Sigmoid colon (tissue), 4 donors: ENCODE results near the gene FAM131C.
"Not testable (repeated sequence)": the region's sequence is repeated elsewhere in the genome, so short reads cannot be mapped to it uniquely, and the experiment has no call there.

Source experiments
- CTCF ChIP-seq, 4 experiments: fragments of 450-650 bp in 3 of 4; fragments of 200-600 bp in 1 of 4; IDR thresholded peaks; one replicate each; pipeline ENCODE4 v1.5.1; 2016 to 2019; ENCODE audit warnings: antibody characterized with exemption in 4 of 4, mild to moderate bottlenecking in 3 of 4, moderate library complexity in 2 of 4
- EP300 ChIP-seq, 4 donors: sonication (generic); formaldehyde crosslinking; IDR thresholded peaks; one replicate each; pipeline ENCODE4 v1.6.1; 2017; ENCODE audit warnings: antibody characterized with exemption in 4 of 4
- POLR2A ChIP-seq, 2 donors: fragments of 450-650 bp; IDR thresholded peaks; one replicate each; pipeline ENCODE4 v1.6.1; 2016; ENCODE audit warnings: antibody characterized with exemption in 2 of 2, mild to moderate bottlenecking in 2 of 2, moderate library complexity in 2 of 2

- TF ChIP-seq CTCF, EP300, POLR2A (IDR thresholded peaks at IDR 0.05): not testable (repeated sequence)
Measured at GRCh38 chr1:16033103-16033632, 40.3 kb downstream of the FAM131C start.
